Measurements from ENCODE around the gene DPH6.

Gene DPH6

GRCh38 chr15:35545316-35545823 lies 595 bp downstream of the DPH6 start:
- TF ChIP-seq CTCF (IDR thresholded peaks at IDR 0.05; ENCODE audit: insufficient read depth, missing control alignments): no peak
- DNase-seq (ENCODE audit: insufficient read length, low spot score) (no peak), FAIRE-seq (peak; percentile 48)

GRCh38 chr15:35540885-35541284 lies 5.1 kb downstream of the DPH6 start:
- TF ChIP-seq CTCF (IDR thresholded peaks at IDR 0.05; ENCODE audit: insufficient read depth, missing control alignments): no peak
- no peak for FAIRE-seq
- no peak for DNase-seq (ENCODE audit: insufficient read length, low spot score)

- DNase-seq (ENCODE audit: insufficient read length, low spot score) (no peak), FAIRE-seq (no peak)
- no peak for TF ChIP-seq CTCF (IDR thresholded peaks at IDR 0.05; ENCODE audit: insufficient read depth, missing control alignments)
Measured at GRCh38 chr15:35540021-35540420, 5.9 kb downstream of the DPH6 start.

GRCh38 chr15:35535365-35535916 lies 10.5 kb downstream of the DPH6 start:
- FAIRE-seq (no peak), DNase-seq (ENCODE audit: insufficient read length, low spot score) (no peak)
- TF ChIP-seq CTCF (IDR thresholded peaks at IDR 0.05; ENCODE audit: insufficient read depth, missing control alignments): no peak

- no peak for TF ChIP-seq CTCF (IDR thresholded peaks at IDR 0.05; ENCODE audit: insufficient read depth, missing control alignments)
- FAIRE-seq (no peak), DNase-seq (ENCODE audit: insufficient read length, low spot score) (no peak)
Measured at GRCh38 chr15:35533130-35534110, 12.5 kb downstream of the DPH6 start.

GRCh38 chr15:35530698-35531097 lies 15.3 kb downstream of the DPH6 start:
- DNase-seq (ENCODE audit: insufficient read length, low spot score) (no peak), FAIRE-seq (no peak)
- no peak for TF ChIP-seq CTCF (IDR thresholded peaks at IDR 0.05; ENCODE audit: insufficient read depth, missing control alignments)

- no peak for FAIRE-seq
- no peak for DNase-seq (ENCODE audit: insufficient read length, low spot score)
- no peak for TF ChIP-seq CTCF (IDR thresholded peaks at IDR 0.05; ENCODE audit: insufficient read depth, missing control alignments)
Measured at GRCh38 chr15:35529784-35530183, 16.2 kb downstream of the DPH6 start.
